Adrenal gland (tissue), 5 donors: ENCODE results near the gene GAPVD1.

Source experiments
- CTCF ChIP-seq, 6 experiments: fragments of 450-650 bp in 4 of 6; fragments of 200-600 bp in 2 of 6; sonication (generic) in 1 of 6; IDR thresholded peaks; 1 replicate in 5 of 6; 2 replicates in 1 of 6; pipeline versions ENCODE4 v1.5.1 to v1.8.0; 2016 to 2021; ENCODE audit warnings: antibody characterized with exemption in 6 of 6, mild to moderate bottlenecking in 2 of 6, moderate library complexity in 1 of 6
- POLR2A ChIP-seq, 2 donors: fragments of 450-650 bp; IDR thresholded peaks; one replicate each; pipeline ENCODE4 v1.6.1; 2017; ENCODE audit warnings: antibody characterized with exemption in 2 of 2, mild to moderate bottlenecking in 2 of 2, moderate library complexity in 1 of 2
- donor health status: DM: no; HTN: no; CAD: no.

- TF ChIP-seq POLR2A (IDR thresholded peaks at IDR 0.05) (no peak), CTCF (IDR thresholded peaks at IDR 0.05) (no peak)
These were observed 27.9 kb upstream of the GAPVD1 start for GRCh38 chr9:125233678-125234077.
